ENCODE data around the gene TMEM222.

TMEM222 gene

DNA sequence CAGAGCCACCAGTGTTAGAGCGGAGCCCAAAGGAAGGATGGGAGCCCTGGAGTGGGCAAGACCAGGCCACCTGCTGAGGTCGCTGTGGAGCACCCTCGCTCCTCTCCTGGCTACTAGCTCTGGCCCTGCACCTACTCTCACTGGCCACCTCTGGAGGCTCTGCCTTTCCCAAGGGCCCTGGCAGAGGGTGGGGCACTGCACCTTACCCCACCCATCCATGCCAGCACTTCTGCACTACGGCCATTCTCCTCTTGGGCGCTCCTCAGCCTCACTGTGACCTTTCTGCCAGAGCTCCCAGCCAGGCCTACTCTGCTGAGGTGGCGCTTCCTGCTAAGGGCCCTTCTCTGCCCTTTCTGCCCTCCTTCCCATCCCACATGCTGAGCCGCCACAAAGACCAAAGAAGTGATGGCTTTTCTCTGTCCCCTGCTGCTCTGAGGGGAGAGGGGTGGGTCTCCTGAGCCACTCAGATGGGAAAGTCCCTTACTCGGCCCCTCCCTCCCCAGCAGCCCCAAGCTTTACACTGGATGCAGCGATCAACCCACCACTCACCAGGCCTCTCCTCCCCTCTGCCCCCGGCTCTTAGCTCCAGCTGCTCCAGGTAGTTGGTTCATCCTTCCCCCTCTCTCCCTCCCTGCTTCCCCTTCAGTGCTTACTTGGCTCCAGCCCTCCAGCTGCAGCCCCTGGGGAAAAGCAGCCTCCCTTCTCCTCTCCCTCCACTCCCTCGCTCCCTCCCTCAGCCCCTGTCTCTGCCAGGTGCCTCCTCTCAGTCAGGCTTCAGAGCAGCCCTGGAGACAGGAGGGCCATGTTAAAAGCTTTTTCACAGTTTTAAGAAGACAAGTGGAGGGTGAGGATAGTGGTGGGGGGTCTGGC, 14.8 kb upstream of the TMEM222 start:
- DNase-seq = no peak

DNA sequence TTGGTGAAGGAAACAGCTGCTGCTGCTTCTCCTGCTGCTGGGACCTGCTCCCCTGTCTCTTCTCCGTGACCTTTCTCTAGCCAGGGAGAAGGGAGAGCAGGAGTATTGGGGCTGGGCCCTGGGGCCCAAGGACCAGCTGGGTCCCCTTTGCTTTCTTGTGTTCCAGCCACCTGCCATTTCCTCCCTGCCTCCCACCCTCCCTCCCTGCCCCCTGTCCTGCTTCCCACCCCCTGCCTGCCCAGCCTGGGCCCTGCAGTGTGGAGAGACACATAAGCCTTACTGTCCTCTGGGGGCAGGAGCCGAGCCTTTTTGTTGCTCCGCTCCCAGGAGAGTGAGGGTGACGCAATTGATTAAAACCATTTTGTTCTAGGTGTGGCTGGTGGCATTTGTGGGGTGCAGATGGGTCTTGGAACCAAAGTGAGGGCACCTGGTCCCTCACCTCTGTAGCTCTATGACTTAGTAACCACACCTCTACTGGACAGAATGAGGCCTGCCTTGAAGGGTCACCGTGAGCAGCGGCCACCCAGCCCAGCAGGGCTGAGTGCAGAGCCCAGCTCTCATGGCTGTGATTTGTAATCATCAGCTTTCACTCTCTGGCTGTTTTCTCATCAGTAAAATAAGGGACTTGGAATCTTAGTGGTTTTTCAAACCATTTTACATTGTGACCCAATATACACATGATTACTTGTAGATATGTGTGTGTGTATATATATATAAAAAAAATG, 13.9 kb upstream of the TMEM222 start:
- no peak for DNase-seq

DNA sequence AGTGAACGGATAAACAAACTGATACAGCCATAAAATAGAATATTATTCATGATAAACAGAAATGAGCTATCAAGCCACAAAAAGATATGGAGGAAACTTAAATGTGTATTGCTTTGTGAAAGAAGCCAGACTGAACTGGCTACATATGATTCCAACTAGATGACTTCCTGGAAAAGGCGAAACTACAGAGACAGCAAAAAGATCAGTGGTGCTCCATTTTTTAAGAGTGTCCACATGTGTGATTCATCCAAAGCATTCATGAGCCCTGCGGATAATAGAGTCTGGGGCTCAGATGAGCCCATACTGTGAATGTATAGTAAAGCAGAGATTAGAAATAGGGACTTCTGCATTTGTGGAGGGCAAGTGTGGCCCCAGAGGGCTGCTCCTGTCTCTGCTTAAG, 7.8 kb upstream of the TMEM222 start:
- DNase-seq = no peak

DNA sequence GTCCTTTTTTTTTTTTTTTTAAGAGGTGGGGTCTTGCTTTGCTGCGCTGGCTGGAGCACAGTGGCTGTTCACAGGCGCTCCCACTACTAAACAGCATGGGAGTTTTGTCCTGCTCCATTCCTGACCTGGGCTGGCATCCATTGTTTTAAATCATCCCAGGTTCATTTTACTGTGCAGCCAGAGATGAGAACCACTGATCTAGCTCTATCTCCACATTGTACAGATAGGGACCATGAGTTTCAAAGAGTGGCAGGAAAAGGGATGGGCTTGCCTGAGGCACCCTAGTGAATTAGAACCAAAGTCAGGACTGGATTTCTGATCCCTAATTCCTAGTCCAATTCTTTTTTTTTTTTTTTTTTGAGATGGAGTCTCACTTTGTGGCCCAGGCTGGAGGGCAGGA, 7.2 kb upstream of the TMEM222 start:
- no peak for DNase-seq

DNA sequence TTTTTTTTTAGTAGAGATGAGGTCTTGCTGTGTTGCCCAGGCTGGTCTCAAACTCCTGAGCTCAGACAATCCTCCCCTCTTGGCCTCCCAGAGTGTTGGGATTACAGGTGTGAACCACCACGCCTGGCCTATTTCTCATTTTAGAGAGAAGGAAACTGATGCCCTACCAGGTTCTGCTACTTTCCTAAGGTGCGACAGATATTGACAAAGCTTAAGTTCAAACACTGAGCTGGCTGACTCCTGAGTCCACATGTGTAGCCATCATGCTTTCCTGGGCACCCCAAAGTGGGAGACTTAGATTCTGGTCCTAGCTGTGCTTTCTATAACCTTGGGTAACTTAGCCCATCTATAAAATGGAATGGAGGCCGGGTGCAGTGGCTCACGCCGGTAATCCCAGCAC, 5.1 kb upstream of the TMEM222 start:
- DNase-seq = no peak

DNA sequence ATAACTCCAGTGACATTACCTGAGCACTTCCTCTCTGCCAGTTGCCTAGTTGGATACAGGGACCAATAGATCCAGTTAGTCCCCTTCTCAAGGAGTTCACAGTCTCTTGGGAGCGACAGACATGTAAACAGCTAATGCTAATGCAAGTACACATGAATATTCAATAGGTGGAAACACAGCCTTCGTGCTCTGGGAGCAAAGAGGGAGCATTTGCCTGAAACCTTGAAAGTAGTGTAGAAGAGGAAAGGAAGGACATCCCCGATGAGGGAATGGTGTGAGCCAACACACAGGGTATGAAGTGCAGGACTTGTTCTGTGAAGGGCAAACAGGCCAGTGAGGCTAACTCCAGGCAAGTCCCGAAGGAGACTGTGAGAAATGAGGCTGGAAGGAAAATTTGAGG, 3.8 kb upstream of the TMEM222 start:
- DNase-seq = no peak

DNA sequence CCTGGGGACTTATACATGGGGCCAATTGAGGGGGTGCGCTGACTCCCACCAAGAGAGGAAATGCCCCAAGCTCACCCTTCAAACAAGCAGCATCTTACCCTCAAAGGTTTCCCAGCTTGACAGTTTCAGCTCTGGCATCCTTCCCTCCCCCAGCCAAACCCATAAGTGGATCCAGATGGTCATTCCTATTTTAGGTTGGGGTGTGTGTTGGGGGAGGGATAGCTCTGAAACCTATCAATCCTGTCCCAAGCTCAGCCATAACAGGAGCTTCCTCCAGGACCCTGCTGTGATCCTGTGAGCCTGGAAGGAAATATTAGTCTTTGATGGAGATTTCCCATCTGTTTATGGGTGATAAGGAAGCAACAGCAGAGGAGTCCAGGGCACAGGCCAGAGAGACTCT, 3.4 kb upstream of the TMEM222 start:
- no peak for DNase-seq

DNA sequence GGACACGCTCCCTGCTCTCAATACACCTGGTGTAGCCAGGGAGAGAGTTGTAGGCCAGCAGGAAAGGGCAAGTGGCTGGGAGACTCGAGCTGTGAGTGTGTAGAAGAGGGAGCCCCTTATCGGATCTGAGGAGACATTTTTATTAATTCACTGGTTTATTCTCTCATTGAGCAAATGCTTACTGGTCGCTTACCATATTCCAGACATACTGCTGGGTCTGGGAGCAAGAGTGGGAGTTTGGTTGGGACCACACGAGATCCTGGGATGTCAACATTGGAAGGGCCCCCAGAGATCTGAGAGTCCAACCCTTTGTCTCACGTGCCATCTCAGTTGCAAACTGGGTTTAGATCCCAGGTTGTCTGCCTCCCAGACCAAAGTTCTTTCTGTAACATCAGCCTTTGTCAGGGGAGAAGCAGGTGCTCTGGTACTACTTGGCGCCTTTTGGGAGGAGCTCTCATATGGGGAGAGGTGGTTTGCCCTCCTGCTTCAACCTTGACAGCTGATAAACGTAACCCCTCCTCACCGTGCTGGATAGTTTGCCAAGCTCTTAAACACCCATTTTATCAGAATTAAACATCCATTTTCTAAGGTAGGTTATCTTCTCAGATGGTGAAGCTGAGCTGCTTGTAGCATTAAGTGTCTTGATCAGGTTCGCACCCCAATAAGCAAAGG, 742 bp downstream of the TMEM222 start:
- DNase-seq = no peak

DNA sequence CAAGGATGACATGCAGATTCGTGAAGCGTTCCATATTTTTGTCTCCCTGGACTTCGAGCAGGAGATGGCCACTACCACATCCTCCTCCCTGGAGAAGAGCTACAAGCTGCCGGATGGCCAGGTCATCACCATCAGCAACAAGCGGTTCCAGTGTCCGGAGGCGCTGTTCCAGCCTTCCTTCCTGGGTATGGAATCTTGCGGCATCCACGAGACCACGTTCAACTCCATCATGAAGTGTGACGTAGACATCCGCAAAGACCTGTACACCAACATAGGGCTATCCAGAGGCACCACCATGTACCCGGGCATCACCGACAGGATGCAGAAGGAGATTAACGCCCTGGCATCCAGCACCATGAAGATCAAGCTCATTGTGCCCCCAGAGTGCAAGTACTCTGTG, 3.3 kb downstream of the TMEM222 start:
- DNase-seq = no peak

DNA sequence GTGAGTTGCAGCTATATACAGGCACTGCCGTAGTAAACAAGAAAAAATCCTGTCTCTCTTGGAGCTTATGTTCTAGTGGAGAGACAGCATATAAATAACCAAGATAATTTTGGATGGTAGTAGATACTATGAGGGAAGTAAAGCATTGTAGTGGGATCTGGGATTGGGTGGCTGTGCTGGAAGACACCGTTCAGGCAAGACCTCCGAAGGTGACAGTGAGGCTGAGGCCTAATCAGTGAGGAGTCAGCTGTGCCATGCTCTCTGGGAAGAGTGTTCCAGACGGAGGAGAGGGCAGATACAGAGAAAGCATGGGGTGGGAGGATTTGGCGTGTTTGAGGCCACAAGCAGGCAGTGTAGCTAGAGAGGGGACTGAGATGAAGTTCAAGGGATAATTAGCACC, 6.0 kb downstream of the TMEM222 start:
- DNase-seq = no peak

DNA sequence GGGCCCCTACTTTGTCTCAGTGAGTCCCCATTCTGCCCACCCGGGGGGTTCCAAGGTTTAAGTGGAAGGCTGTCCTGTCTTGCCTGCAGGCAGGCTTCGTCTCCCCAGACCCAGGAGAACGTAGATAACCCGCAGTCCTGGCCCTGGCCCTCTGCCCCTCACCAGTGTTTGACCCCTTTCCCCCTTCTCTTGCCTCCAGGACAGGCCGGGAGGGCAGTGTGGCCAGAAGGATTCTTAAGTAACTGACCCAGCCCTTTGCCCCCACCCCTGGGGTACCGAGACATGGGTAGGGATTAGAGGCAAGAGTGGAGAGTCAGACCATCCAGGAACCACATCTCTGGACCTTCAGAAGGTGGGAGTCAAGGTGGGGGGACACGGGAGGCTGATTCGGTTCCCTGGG, 8.8 kb downstream of the TMEM222 start:
- DNase-seq = no peak

DNA sequence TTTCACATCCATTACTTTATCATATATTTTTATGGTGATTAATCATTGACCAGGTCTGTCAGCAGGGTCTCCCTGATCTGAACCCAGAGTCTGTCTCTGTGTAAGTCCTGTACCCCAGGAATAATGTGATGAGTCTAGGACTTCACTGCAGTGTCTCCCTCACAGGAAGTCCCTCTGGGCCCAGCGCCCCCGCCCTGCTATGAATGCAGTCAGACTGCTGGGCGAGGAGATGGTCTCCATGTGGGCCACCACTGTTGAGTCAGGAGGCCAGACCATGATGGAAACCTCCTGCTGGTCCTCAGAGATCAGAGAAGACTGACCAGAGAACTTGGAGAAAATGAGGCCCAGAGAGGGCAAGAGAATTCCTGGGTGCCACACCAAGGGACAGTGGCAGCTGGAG, 9.5 kb downstream of the TMEM222 start:
- no peak for DNase-seq

DNA sequence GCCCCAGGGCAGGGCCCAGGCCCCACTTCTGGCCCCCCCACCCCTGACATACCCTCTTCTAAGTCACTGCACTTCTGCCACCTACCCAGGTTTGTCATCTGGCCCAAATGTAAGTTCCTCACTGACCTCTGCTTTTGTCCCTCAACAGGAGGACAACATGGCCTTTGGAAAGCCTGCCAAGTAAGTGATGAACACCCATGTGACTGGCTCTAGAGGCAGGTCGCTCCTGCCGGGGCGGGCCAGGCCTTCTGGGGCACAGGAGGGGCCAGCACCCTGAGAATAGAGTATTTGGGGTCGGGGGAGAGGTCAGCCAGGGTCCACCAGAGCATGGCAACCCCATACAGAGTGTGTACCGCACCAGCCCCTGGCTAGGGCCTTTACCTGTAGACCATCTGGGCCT, 10.0 kb downstream of the TMEM222 start:
- DNase-seq = no peak

DNA sequence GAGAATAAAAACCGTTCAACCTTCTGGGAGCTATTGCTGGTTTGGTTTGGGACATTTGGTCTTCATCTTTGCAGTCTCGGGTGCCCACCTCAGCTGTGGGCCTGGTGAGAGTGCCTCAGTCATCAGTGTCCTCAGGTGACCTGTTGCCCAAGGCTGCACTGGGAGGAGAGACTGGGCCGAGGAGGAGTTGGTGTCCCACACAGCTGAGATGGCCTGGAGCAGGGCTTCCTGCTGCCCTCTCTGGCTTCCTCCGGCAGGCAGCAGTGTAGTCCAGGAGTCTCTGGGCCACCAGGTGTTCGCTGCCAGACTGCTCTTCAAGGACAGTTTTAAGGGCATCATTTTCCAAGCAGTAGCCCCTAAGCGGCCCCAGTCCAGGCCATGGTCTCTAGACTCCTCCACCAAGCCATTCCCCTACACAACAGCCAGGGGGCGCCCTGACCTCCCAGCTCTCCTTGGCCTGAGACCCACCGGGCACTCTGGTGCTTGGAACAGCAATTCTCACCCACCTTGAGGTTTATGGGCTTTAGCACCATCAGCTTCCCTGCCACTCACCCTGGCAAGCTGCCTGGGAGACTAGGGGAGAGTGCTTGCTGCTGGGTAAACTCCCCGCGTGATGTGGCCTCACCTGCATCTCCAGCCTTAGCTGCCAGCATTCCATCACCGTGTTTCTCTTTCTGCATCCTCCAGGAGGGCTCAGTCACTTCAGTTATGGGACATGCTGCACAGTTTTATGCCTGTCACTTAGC, 10.7 kb downstream of the TMEM222 start:
- DNase-seq = no peak

DNA sequence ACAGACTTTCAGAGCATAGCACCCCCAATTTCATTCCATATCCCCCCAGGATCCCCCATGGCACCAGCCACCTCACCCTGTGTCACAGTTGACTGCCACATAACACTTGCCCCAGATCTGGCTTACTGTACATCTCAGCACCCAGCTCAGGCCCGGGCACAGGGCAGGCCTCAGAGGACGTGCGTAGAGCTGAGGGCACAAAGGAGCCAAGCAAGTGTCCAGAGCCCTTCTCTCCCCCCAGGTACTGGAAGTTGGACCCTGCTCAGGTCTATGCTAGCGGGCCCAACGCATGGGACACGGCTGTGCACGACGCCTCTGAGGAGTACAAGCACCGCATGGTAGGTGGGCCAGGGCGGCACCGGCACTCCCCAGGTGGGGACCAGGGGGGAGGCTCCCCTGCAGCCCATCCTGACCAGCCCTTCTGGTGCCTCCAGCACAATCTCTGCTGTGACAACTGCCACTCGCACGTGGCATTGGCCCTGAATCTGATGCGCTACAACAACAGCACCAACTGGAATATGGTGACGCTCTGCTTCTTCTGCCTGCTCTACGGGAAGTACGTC, 11.8 kb downstream of the TMEM222 start:
- no peak for DNase-seq

DNA sequence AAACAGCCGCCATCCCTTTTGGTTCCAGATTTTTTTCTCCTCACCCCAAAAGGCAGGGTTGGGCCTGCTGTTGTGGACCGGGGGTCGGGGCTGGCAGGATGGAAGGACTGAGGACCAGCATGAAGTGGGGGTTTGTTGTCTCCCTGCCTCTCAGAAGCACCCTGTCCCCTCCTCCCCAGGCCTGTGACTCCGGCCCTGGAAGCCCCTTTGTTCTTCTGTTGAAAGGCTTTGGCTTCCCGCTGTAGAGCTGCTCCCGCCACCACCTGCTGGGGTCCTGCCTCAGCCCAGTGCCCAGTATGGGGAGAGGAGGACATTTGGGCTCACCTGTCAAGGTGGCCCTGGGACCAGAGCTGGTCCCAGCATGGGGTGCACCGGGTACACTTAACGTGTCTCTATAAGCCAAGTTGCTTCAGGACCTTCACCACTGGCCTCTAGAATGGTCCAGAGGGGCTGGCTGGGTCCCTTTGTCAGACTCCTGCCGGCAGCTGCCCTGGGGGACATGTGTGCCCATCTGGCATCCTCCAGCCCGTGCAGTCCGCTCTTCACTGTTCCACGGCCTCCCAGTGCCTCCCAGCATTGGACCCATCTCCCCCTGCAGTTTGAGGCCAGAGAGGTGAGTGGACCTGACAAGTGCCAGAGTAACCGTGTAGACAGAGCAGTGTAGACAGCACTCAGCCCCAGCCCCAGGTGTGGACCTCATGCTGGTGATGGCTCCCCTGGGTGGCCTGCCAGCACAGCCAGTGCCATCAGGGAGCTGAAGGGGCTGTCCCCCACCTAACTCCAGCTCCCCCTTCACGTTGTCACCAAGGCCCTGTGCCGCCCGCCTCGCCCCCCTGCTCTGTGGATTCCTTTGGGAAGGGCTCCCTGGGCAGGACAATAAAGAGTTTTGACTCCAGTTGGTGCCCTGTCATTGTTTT, 13.8 kb downstream of the TMEM222 start:
- DNase-seq = no peak

DNA sequence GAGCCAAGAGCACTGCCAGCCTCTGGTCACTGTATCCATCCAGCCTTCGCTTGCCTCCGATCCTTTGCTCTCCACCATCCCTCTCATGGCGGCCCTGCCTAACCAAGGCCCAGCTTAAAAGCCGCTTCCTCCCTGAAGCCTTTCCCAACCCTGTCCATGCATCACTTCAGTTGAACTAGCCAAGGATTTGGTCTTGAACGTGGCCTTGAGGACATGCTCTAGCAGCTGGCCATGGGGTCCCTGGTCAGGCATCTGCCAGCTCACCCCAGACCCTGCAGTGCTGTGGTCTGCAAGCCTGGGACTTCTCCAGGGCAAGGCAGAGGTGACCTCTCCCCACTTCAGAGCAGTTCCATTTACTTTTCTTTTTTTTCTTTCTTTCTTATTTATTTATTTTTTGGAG, 14.8 kb downstream of the TMEM222 start:
- DNase-seq = no peak

DNA sequence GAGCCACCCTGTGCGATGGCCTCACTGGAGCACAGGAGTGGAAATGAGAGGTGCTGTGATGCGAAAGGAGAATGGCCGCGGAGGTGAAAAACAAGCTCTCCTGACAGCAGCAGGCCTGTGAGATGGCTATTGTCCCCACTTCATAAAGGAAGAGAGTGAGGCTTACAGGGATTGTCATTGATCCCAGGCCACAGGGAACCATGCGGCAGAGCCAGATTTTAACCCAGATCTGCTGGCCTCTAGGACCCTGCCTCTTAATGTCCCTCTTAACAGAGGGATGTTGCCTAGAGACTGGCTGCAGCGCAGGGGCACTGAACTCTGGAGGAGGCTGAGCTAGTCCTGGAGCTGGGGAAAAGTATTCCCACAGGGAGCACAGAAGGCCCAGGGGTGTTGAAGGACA, 16.8 kb downstream of the TMEM222 start:
- no peak for DNase-seq

DNA sequence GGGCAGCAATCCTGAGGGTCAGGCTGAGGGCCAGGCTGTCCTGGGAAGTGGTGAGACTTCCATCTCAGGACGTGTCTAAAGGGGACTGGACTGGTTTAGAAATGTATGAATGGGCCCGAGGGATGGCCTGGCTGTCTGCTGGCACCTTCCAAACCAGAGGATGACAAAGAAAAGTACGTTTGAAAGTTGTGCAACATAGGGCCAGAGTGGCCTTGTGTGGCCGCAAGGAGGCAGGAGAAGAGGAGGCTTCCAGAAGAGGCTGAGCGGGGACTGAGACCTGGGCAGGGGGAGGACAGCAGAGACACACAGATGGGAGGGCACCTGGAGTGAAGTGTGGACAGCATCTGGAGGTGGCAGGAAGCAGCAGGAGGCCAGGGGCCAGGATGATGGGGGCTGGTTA, 17.2 kb downstream of the TMEM222 start:
- DNase-seq = no peak

DNA sequence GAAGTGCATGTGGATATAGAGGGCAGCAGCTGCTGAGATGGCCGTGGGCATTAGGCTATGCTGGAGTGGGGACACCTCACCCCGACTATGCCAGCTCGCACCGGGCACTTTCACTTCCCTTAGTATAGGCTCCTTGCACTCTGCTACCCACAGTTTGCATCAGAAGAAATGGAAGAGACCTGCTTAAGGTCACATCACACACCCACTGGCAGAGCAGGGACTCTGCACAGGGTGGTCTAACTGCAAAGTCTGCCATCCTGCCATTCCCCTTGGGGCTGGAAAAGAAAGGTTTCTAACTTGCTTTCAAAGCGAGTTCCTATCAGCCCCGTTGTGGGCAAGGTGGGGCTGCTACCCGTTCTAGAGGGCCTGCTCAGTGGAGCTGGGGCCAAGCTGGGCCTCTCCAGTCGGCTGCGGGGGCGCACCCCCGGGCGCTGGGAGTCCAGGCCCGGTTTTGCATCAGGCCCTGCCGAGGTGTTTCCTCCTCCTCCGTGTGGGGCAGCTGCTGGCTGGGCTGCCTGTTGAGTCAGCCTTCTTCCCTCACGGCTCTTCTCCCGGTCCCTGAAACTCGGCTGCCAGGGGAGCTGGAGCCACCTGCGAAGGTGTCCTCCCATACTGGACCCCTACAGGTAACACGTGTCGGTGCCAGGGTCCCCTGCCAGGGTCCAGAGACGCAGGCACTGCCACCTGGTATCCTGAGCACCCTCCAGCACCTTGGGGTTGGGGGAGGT, 19.7 kb downstream of the TMEM222 start, which contains the start of gene SYTL1:
SYTL1 (plus strand) TSS at position 498 of the 728 bp plus-strand sequence. CDS start 3,313 bp downstream, outside the sequence.
- peak; percentile 58 for DNase-seq

DNA sequence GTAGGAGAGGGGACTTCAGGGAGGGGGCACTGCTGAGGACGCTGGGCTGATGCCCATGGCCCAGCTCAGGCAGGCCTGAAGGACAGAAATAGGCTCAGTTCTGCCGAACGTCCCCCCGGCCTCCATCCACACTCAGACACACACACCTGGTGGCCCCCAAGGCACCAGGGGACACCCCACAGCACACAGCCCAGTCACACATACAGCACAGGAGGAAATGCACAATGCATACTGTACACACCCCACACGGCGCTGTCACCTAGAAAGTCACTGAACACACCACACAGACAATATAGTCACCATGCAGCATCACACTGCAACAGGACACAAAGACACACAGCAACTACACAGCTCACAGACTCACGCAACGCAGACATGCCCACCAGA, 20.4 kb downstream of the TMEM222 start:
- no peak for DNase-seq
